HG03066 (cell line): ENCODE results near the gene ETV5.

Experiments
- ATAC-seq: cut with Tn5 transposase; IDR thresholded peaks from one replicate; pipeline ENCODE4 v1.9.1; 2021; ENCODE audit warnings: low read depth; ENCODE audit not compliant: unreplicated experiment

The ETV5 gene

DNA sequence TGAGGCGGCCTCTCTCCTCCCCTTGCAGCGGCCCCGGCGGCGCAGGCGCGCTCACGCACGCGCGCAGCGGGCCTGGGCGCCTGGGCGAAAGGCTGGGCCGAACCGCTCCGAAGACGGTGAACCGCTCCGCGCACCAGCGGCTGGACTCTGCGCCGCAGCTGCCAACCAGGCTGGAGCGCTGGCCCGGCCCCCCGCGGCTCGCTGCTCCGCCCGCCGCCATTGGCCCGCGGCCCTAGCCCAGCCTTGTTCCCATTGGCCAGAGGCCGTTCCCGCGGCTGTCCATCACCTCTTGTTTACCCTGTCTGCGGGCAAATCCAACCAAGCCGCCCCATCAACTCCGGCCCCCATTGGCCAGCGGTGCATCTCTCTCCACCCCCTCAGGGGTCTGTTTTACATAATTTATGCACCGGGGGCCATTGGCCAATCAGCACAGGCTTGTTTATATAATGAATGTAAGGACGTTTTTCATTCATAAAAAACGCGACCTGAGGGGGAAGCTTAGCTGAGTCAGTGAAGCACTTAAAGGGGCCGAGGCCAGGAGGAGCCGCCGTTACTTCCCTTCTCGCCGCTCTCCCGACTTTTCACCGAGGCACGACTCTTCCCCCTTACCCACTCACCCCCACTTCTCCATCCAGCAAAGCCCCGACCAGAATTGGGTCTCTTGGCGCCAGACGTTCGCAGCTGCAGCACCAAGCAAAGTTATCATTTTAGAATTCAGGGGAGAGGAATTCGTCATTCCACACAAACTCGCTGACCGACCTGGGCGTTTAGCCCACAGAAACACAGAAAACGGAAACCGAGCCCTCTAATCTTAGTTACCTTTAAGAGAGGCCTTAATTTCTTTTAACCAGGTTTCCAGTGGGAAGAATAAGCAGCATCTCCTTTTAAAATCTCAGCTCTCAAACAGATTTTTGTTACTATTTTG, at the start of gene ETV5:
Gene ETV5 (minus strand): TSS at position 149 of the 925 bp plus-strand sequence. CDS start 3,221 bp downstream, outside the sequence.
- peak; percentile 84 for ATAC-seq

DNA sequence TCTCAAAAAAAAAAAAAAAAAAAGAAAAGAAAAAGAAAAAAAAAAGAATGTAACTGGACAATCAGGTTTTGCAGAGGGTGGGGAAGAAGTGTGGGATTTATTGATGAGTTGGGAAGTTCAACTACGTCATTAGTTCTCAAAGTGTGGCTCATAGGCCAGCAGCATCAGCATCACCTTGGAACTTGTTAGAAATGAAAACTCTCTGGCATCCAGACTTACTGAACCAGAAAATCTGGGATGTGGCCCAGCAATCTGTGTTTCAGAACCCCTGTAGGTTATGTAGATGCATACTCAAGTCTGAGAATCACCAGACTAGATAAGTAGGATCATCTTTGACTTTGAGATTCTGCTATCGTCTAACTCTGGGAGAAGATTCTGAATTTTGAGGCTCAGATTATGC, 45.8 kb upstream of the ETV5 start:
- no peak for ATAC-seq

DNA sequence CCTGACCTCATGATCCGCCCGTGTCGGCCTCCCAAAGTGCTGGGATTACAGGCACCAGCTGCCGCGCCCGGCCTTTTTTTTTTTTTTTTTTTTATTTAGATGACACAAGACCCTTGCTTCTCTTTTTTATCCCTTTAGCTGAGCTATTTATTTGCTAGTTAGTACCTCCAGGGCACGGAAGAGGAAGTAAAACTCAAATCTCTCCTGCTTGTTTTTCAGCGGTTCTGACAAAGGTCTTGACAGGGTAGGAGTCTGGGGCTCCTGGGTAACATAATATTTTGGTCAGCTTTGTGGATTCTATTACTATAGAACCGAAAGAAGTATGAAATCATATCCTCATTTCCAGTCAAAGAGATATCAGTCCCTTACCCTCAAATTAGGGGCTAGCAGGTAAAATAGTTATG, 44.0 kb upstream of the ETV5 start:
- ATAC-seq, result peak; percentile 88

DNA sequence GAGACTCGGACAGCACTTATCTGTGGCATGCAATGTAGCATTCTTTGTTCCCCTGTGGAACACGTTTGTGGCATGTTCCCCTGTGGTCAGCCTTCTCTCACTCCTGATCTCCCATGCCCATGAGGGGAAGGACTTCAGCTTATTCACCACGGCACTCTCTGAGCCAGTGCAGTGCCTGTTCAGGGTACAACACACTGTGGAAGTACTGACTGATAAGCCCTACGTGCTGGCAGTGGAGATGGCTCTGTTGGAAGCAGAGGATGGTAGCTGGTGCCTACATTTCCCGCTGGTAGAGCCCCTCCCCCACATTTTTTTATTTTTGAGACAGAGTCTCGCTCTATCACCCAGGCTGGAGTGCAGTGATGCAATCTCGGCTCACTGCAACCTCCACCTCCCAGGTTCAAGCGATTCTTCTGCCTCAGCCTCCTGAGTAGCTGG, 43.5 kb upstream of the ETV5 start:
- peak; percentile 19 for ATAC-seq

DNA sequence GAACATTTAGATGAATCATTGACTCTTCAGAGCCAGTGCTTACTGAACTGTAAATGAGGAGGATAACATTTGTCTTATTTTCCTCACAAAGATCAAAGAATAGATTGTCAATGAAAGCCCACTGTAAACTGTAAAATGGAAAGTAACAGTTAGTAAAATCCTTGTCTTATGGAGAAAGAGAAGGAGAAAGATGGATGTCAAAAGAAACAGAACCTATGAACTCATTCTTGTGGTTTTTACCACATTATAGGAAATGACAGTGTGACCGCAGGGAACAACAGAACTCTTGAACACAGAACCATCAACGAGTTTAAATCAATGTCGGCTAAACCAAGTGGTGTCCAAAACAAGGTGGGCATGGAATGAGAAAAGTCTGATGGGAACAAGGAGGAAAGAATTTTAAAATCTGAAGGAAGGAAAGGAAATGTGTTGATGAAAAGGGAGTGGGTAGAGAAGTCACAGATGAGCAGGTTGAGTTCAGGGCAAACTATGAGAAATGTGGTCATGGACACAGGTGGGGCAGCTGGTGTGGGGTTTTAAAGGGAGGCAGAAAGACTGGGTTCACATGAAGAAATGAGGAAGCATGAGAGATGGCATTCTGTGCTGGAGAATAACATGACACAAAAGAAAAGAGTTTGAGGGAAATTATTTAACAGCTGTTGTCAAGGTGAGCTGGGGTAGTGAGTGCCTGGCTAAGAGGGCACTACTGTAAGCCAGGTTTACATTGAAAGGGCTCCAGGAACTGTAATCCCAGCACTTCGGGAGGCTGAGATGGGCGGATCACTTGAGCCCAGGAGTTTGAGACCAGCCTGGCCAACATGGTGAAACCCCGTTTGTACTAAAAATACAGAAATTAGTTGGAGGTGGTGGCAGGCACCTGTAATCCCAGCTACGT, 42.4 kb upstream of the ETV5 start:
- ATAC-seq, result no peak

DNA sequence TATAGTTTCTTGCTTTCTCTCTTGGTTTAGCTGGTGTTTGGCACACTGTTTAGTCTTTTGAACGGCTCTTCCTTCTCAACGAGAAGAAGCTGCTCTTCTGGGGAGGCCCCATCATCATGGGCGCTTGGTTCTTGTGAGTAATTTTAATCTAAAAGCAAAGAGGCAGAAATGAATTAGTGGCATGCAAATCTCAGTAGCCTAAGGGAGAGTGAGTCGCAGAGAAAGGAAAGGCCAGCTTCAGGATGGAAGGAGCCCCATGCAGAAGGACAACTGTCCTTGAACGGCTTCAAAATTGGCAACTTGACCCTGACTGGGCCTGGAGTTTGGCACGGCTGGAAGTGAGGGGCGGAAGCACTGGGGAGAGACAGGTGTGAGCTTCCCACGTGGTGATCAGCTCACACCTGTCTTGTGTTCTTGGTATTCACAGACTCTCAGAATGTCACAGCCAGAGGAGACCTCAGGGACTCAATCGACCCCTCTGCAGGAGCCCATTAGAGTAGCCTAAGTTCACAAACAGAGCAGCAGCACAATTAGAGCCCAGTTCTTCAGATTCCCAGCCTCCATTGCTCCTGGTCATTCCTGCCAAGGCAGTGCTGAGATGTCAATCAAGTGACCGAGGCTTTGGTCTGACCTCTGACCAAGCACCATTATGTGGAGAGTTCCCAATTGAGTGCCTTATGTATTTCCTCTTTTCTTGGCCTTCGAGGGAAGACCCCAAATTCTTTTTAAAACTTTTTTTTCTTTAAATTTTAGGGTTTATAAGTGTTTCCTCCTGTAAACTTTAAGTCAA, 41.3 kb upstream of the ETV5 start:
- ATAC-seq, result no peak

DNA sequence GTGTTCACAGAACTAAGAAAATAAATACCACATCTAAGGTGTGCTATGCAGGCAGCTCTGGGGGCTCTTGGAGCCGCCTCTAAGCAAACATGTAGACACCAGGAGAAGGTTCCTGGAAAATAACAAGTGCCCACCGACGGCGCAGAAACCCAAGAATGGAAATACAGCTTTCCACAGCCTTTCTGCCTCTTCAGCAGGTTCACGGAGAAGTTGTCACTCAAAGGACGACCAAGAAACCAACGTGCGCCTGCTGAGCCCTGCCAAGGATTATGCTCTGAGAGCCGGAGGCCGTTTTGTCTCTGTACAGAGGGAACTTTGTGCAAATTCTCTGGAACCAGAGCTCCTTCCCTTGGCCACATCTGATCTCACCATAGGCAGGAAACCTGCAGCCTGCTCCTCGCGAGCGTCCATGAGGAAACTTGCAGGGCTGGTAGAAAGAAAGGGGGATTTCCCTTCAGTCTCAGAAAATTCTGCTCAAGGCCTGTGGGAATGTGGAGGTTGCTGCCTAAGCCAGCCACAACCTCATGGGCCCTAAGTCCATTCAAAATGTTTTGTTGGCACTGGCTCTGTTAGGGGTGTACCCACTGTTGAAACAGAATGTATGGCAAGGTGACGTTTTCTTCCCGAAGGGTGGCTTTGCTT, 40.6 kb upstream of the ETV5 start:
- no peak for ATAC-seq

DNA sequence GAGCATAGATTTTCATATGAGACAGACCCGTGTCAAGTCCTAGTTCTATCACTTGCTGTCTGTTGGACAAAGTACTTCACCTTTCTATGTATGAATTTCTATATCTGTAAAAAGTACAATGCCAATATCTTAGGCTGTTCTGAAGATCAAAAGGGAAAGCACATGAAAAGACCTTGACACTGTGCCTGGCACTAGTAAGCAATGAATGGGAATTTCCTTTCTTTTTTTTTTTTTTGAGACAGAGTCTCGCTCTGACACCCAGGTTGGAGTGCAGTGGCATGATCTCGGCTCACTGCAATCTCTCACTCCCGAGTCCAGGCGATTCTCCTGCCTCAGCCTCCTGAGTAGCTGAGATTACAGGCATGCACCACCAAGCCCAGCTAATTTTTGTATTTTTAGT, 35.4 kb upstream of the ETV5 start:
- no peak for ATAC-seq

DNA sequence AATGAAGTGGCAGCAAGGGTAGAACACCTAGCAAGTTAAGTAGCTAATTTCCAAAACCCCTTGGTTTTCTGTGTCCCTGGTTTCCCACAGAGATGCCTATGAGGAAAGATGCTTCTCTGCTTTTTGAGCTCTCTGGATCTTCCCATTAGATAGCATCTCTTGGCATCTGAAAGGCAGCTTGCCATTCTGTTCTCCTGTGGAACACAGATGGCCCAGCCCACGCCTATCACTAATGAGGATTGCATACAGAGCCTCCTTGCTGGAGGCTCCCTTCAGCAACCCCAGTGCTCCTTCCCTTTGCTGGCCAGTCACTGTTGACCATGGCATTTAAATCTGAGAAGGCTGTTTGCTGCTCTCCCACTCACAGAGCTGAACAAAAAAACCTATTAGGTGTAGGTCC, 34.4 kb upstream of the ETV5 start:
- no peak for ATAC-seq

DNA sequence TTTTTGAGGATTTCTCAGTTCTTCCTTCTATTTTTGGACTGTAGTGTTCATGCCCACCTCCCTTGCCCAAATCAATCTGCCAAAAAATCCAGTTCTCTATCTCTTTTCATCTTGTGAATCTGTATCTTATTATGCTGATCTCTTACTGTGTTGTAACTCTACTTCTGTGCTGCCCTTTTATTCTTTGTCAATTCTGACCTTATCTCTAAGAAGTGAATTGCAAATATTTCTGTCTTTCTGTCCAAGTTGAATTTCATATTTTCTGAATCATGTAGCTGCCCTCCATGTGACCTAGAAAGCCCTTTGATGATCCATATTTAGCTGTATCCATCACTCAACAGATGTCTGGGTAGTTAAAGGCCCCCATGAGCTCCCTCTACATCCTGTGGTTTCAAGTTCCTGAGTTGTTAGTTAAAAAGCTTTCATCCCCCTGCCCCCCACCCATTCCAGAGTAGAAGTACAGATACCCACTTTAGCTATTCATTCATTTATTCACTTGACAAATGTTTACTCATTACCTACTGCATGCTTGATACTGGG, 33.6 kb upstream of the ETV5 start:
- no peak for ATAC-seq

DNA sequence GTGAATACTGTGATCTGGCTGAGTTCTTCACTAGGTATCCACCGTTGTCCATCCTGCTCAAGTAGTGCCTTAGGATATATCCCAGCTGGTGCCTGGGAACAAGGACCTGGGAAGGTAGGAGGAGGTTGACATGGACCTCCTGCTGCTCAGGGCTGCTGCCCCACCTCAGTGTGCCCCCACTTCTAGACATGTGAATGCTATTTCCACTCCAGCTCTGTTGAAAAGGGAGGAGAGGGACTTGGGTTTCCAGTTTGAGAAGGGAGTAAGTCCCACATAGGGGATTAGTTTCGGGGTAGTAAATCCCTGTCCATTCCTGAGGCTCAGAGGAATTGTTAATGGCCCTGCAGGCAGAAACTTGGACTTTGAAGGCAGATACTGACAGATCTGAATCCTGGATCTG, 32.9 kb upstream of the ETV5 start:
- no peak for ATAC-seq

DNA sequence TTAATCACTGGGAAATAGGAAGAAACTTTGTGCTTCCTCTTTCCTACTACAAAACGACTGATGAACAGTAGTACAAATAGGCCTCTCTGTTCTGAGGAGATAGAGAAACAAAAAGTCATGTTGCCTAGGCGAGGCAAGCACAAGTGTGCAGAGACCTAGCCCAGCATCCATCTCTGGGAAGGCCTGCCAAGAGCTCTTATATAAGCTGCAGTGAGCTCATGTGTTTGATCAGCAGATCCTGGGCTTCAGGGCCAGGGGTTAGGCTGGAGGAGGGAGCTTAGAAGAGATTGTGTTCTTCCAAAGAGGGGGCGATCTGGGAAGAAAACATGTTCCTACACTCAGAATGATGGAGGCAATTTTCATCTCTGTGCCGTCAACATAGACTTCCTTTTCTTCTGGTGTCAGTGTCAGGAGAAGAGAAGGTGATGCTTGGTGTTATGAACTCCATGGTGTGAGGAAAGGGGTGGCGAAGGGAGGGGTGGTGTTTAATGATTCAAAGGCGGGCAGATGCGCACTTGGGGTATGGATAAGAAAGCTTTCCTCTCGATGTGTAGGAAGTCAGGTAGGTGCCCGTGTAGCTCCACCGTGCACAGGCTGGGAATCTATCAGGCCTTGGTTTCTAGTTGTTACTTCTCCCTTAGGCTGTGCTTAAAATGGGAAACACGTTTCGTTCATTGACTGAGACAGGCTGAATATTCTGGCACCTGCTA, 29.5 kb upstream of the ETV5 start:
- no peak for ATAC-seq

DNA sequence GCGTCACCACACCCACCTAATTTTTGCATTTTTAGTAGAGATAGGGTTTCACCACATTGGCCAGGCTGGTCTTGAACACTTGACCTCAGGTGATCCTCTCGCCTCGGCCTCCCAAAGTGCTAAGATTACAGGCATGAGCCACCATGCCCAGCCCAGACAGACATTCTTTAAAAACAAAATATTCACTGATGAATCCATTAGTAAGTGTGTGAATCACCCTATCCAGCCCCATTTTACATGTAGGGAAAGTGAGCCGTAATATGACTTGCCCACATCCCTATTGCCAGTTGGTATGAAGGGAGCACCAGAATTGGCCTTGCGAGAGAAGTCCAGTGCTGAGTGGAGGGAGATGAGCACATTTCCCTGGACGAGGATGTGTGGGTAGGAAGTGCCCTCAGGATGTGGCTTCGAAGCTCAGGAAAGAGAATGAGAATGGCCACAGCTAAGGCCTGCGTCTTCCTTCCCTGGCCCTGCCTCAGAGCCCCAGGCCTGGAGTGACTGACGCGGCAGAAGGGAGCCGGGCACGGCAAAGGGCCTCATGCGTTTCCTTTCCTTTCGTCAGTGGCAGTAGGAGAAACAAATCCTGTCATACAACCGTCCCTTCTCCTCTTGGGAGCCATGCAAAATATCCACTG, 28.3 kb upstream of the ETV5 start:
- no peak for ATAC-seq

DNA sequence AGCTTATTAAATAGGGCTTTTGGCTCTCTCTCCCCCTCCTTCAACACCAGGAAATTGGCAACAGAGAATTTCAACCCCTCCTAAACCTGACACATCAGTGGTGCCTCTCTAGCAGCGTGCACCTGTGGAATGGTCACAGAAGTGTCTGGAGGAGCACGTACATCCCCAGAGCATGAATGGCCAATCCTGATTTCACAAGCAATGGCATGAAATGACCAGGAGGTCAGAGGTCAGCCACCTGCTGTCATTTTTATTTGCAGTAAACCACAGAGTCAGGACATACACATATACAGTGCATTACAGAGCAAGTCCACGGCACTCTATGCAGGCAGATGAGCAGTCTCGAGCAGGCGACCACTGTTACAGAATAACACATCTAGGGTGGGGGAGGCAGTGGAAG, 25.1 kb upstream of the ETV5 start:
- ATAC-seq, result no peak

DNA sequence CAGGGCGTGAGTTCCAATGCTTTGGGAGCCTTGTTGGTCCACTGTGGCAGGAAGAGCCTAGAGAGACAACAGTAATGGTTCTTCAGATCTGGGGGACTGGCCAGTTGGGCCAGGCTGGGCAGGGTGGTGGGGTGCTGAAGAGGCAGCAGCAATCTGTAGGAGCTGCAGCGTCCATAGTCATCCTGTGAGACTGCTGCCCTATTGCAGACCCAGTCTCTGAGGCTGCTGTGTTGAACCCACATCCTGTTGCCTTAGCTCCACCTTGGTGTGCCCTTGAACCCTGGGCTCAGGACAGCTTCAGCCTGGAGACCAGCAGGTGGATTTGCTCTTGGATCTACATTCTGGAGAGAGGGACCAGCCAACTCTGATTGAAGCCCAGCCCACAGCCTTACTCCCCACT, 23.6 kb upstream of the ETV5 start:
- no peak for ATAC-seq

DNA sequence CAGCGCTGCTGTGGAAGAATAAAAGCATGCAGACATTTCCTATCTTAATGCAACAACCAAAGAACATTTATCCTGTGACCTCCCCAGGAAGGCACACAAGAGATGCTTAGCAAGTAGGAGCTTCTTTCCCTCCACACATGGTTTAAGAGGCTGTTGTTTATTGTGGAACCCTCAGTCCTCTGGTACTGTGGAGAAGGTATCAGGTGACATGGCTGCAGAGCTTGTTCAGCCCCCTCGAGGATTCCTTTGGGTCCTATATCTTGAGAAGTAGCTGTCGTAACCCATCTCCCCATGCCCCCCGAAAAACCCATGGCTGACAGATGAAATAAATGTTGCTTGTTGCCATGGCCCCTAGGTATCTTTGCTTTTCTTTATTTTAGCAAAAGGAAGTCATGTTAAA, 20.3 kb upstream of the ETV5 start:
- no peak for ATAC-seq

DNA sequence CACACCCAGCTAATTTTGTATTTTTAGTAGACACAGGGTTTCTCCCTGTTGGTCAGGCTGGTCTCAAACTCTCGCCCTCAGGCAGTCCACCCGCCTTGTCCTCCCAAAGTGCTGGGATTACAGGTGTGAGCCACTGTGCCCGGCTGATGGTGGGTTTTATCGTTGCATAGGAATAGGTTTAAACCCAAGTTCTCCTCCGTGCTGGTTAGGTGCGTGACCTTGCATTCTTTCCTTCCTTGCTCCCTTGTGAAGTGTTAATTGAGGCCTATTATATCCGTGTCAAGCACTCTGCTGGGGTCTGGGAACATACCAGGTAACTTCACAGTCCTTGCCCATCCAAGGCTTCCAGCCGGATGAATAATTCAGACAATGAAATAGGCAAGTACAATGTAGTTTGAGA, 19.3 kb upstream of the ETV5 start:
- no peak for ATAC-seq

DNA sequence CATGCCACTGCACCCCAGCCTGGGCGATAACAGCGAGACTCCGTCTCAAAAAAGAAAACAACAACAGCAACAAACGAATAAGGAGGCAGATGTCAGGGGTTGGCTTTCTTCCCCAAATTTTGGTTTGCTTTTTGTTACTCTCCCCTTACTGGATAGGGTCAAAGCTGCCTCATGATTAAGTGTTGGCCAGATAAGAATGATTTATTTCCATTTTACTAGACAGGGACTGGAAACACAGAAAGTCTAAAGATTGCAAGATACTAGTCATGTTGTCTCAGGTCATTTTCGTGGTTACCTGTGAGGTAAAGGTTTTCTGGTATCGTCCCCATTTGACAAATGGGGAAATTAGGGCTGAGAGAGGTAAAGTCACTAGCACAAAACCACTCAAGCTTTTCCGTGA, 18.6 kb upstream of the ETV5 start:
- ATAC-seq, result no peak

DNA sequence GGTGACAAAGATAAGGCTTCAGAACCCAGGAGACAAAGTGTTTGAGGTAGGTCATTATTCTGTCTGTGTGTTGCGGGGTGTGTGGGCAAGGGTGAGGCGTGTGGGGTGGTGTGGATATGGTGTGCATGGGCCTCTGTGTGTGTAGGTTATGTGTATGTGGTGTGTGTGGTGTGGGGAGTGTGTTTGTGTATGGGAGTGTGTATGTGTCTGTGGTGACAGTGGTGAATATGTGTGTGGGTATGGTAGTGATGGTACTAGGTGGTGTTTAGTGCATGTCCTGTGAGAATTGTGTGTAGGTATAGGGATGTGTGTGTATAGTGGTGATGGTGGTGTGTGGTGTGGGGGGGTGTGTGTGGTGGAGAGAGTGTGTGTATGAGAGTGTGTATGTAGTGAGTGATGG, 16.2 kb upstream of the ETV5 start:
- ATAC-seq, result no peak
